Fibroblast of lung (primary cell): ENCODE data around the gene TMEM131. TPM values are rescaled to one million over a fixed set of nuclear protein-coding genes. Genes with fewer than 3 reads are reported as not detected.

Experiments
- DNase-seq, 2 donors: peaks; one replicate each; pipeline versions ENCODE4 v3.0.0 to v3.0.0-alpha.2; 2010; ENCODE audit warnings: low read depth in 2 of 2
- H2AFZ ChIP-seq: 2 replicates; pipeline ENCODE4 v1.5.1; 2012; ENCODE audit warnings: low read length, control low read depth, inconsistent platforms
- H3K27ac ChIP-seq: 2 replicates; pipeline ENCODE4 v1.5.1; 2011; ENCODE audit warnings: low read length, control low read depth; ENCODE audit not compliant: insufficient read depth
- H3K27me3 ChIP-seq: 2 replicates; pipeline ENCODE4 v1.5.1; 2011; ENCODE audit warnings: mild to moderate bottlenecking, low read length; ENCODE audit not compliant: control insufficient read depth, insufficient read depth
- H3K36me3 ChIP-seq: 2 replicates; pipeline ENCODE4 v1.5.1; 2011; ENCODE audit warnings: low read length; ENCODE audit not compliant: control insufficient read depth, insufficient read depth
- H3K4me1 ChIP-seq: 2 replicates; pipeline ENCODE4 v1.5.1; 2011; ENCODE audit warnings: low read length; ENCODE audit not compliant: control insufficient read depth, insufficient read depth; ENCODE audit errors: extremely low read depth
- H3K4me2 ChIP-seq: 2 replicates; pipeline ENCODE4 v1.5.1; 2011; ENCODE audit warnings: low read length, control low read depth; ENCODE audit not compliant: insufficient read depth; ENCODE audit errors: extremely low read depth
- H3K4me3 ChIP-seq, 4 experiments: fragments of 200-600 bp in 1 of 4; sonication (generic) in 1 of 4; replicated peaks in 1 of 4; 2 replicates each; pipeline ENCODE4 v1.5.1; 2011 to 2016; ENCODE audit warnings: low read length in 4 of 4, low read depth in 3 of 4, mild to moderate bottlenecking in 3 of 4, control low read depth in 2 of 4, inconsistent platforms in 1 of 4, mixed read lengths in 1 of 4; ENCODE audit not compliant: insufficient read depth in 1 of 4; ENCODE audit errors: control extremely low read depth in 1 of 4
- H3K79me2 ChIP-seq: 2 replicates; pipeline ENCODE4 v1.5.1; 2012; ENCODE audit warnings: mild to moderate bottlenecking, low read length, inconsistent platforms; ENCODE audit not compliant: control insufficient read depth, insufficient read depth
- H3K9ac ChIP-seq: 2 replicates; pipeline ENCODE4 v1.5.1; 2011; ENCODE audit warnings: mild to moderate bottlenecking, low read length, control low read depth; ENCODE audit not compliant: insufficient read depth
- H3K9me3 ChIP-seq: 2 replicates; pipeline ENCODE4 v1.5.1; 2012; ENCODE audit warnings: low read depth, low read length; ENCODE audit not compliant: control insufficient read depth, insufficient read depth
- H4K20me1 ChIP-seq: 2 replicates; pipeline ENCODE4 v1.5.1; 2011; ENCODE audit warnings: low read length; ENCODE audit not compliant: control insufficient read depth, insufficient read depth; ENCODE audit errors: extremely low read depth
- CTCF ChIP-seq, 2 donors: IDR thresholded peaks in 1 of 2; conservative IDR thresholded peaks in 1 of 2; 1 replicate in 1 of 2; 2 replicates in 1 of 2; pipeline ENCODE4 v1.5.1; 2011 to 2012; ENCODE audit warnings: low read length in 2 of 2, control low read depth in 1 of 2, inconsistent platforms in 1 of 2, low read depth in 1 of 2, mild to moderate bottlenecking in 1 of 2
- EZH2 ChIP-seq: IDR thresholded peaks from 2 replicates; pipeline ENCODE4 v1.5.1; 2012; ENCODE audit warnings: low read length, control low read depth, mild to moderate bottlenecking; ENCODE audit errors: missing control alignments
- polyA plus RNA-seq, 2 donors: library from polyadenylated mRNA; depleted of rRNA in 1 of 2; stranded (reverse) in 1 of 2; unstranded in 1 of 2; fragments of >200 nt; gene quantifications; 2 replicates each; pipeline ENCODE4 v1.2.1, GENCODE V29; 2011 to 2012; ENCODE audit warnings: missing spikeins in 1 of 2
- total RNA-seq: library from RNA; depleted of rRNA; stranded (reverse); fragments of >200 nt; gene quantifications from 2 replicates; pipeline ENCODE4 v1.2.1, GENCODE V29; 2014

Gene TMEM131
- total and polyA plus RNA-seq, 2 donors (not counting 1 experiment from before 2014, with no cell fraction given) = 18.1 to 32.4 TPM

GRCh38 chr2:97769711-97770110, 226.0 kb downstream of the TMEM131 start:
- no peak for DNase-seq
- no peak overlapping the region for H3K9ac ChIP-seq
- H3K9me3 ChIP-seq = no peaks in the 10 kb centered on the region
- H3K4me2 ChIP-seq = no peak overlapping the region
- TF ChIP-seq EZH2 (no peak), CTCF (conservative IDR thresholded peaks at IDR 0.05 in 1 of 2, IDR thresholded peaks at IDR 0.05 in 1 of 2; ENCODE audit: low read depth in 1 of 2, low read length in 2 of 2) (no peak)
- H3K27ac ChIP-seq = no peak overlapping the region
- H3K36me3 ChIP-seq = peaks cover 9% of the 10 kb centered on the region
- H3K4me1 ChIP-seq = no peaks in the 10 kb centered on the region
- H4K20me1 ChIP-seq = no peaks in the 10 kb centered on the region
- H2AFZ ChIP-seq = no peak overlapping the region
- no peaks in the 10 kb centered on the region for H3K27me3 ChIP-seq
- H3K4me3 ChIP-seq = no peak overlapping the region
- no peaks in the 10 kb centered on the region for H3K79me2 ChIP-seq

GRCh38 chr2:97769308-97769707, 226.4 kb downstream of the TMEM131 start:
- Histone ChIP-seq H3K4me2 (no peak overlapping the region), H3K36me3 (peaks cover 11% of the 10 kb centered on the region), H3K27ac (no peak overlapping the region), H4K20me1 (no peaks in the 10 kb centered on the region), H3K4me1 (no peaks in the 10 kb centered on the region), H3K9me3 (no peaks in the 10 kb centered on the region), H3K9ac (no peak overlapping the region), H3K27me3 (no peaks in the 10 kb centered on the region), H3K79me2 (no peaks in the 10 kb centered on the region), H2AFZ (no peak overlapping the region), H3K4me3 (no peak overlapping the region)
- no peak for DNase-seq
- no peak for TF ChIP-seq EZH2
- TF ChIP-seq CTCF (conservative IDR thresholded peaks at IDR 0.05 in 1 of 2, IDR thresholded peaks at IDR 0.05 in 1 of 2; ENCODE audit: low read depth in 1 of 2, low read length in 2 of 2) = no peak

- H3K36me3 ChIP-seq = peaks cover 8% of the 10 kb centered on the region
- no peak for DNase-seq
- TF ChIP-seq EZH2 = no peak
- TF ChIP-seq CTCF (conservative IDR thresholded peaks at IDR 0.05 in 1 of 2, IDR thresholded peaks at IDR 0.05 in 1 of 2; ENCODE audit: low read depth in 1 of 2, low read length in 2 of 2) = no peak
These were observed 229.2 kb downstream of the TMEM131 start for GRCh38 chr2:97766567-97766966.

More at GRCh38 chr2:97766567-97766966, 229.2 kb downstream of the TMEM131 start:
- Histone ChIP-seq H4K20me1 (no peaks in the 10 kb centered on the region), H3K27ac (no peak overlapping the region), H3K9me3 (no peaks in the 10 kb centered on the region), H3K27me3 (no peaks in the 10 kb centered on the region), H3K79me2 (no peaks in the 10 kb centered on the region), H3K4me3 (no peak overlapping the region), H3K4me2 (no peak overlapping the region), H3K4me1 (no peaks in the 10 kb centered on the region), H3K9ac (no peak overlapping the region), H2AFZ (no peak overlapping the region)
